HepG2 (cell line): Measurements from ENCODE around the gene SERPINA3. TPM values are rescaled to one million over a fixed set of nuclear protein-coding genes. Genes with fewer than 3 reads are reported as not detected.

Source experiments
- ATAC-seq: fragments of 200-7000 bp; cut with Tn5 transposase; 3 replicates; pipeline ENCODE4 v1.9.1; 2020; ENCODE audit warnings: mild to moderate bottlenecking, moderate library complexity
- BruUV-seq: library from RNA; stranded (reverse); fragments of 400-500 nt; replicated peaks from 2 replicates; lab custom pipeline; 2021; lab: Mats Ljungman, UMichigan
- CTCF ChIA-PET: fragments of 300-600 bp; formaldehyde crosslinking; extraction: SDS; loops from one replicate; lab custom pipeline; 2021; ENCODE audit warnings: low total read pairs, inconsistent platforms, low intra/inter-chr PET ratio; lab: Yijun Ruan, JAX
- POLR2A ChIA-PET: fragments of 350-600 bp; sonication (Branson Sonifier 250); formaldehyde crosslinking; loops from one replicate; lab custom pipeline; 2020; ENCODE audit warnings: antibody characterized with exemption, inconsistent platforms; lab: Yijun Ruan, JAX
- DNase-seq: peaks from one replicate; pipeline ENCODE4 v3.0.0-alpha.2; 2015; ENCODE audit warnings: low spot score
- FAIRE-seq: peaks from 3 replicates; lab custom pipeline; 2011; peaks lifted over from hg19 to GRCh38; lab: Jason Lieb, UNC
- H2AFZ ChIP-seq: one replicate; pipeline ENCODE4 v1.6.1; 2011; ENCODE audit warnings: low read length, inconsistent platforms
- H3K27ac ChIP-seq: fragments of 300-600 bp; 3 replicates; pipeline ENCODE4 v1.8.0; 2011; ENCODE audit warnings: mixed run types, mild to moderate bottlenecking, mixed read lengths, low read length, inconsistent platforms; ENCODE audit not compliant: insufficient read depth; ENCODE audit errors: extremely low read length
- H3K27me3 ChIP-seq, 2 experiments: fragments of 200-600 bp in 1 of 2; 2 replicates in 1 of 2; 3 replicates in 1 of 2; pipeline versions ENCODE4 v1.6.0 to v1.8.0; 2011; ENCODE audit warnings: low read length in 2 of 2, mild to moderate bottlenecking in 2 of 2, moderate library complexity in 2 of 2, inconsistent platforms in 1 of 2; ENCODE audit not compliant: insufficient read depth in 2 of 2, control insufficient read depth in 1 of 2
- H3K36me3 ChIP-seq, 2 experiments: fragments of 200-600 bp in 1 of 2; replicated peaks in 1 of 2; 2 replicates in 1 of 2; 3 replicates in 1 of 2; pipeline versions ENCODE4 v1.5.1 to v1.8.0; 2011; ENCODE audit warnings: low read length in 2 of 2, inconsistent platforms in 1 of 2; ENCODE audit not compliant: insufficient read depth in 2 of 2, control insufficient read depth in 1 of 2
- H3K4me1 ChIP-seq: 2 replicates; pipeline ENCODE4 v1.5.1; 2012; ENCODE audit warnings: low read length, inconsistent platforms; ENCODE audit not compliant: insufficient read depth
- H3K4me2 ChIP-seq: 2 replicates; pipeline ENCODE4 v1.6.0; 2011; ENCODE audit warnings: low read depth, low read length, inconsistent platforms
- H3K4me3 ChIP-seq, 3 experiments: fragments of 200-600 bp in 1 of 3; sonication (generic), shearing (Covaris generic) in 1 of 3; replicated peaks in 1 of 3; 2 replicates each; pipeline ENCODE4 v1.5.1; 2011 to 2016; ENCODE audit warnings: low read length in 3 of 3, inconsistent platforms in 2 of 3, low read depth in 2 of 3, mild to moderate bottlenecking in 2 of 3, control low read depth in 1 of 3, mixed read lengths in 1 of 3; ENCODE audit not compliant: insufficient read depth in 1 of 3
- H3K79me2 ChIP-seq: one replicate; pipeline ENCODE4 v1.6.1; 2011; ENCODE audit warnings: low read length, inconsistent platforms; ENCODE audit not compliant: insufficient read depth
- H3K9ac ChIP-seq: 2 replicates; pipeline ENCODE4 v1.6.0; 2011; ENCODE audit warnings: mild to moderate bottlenecking, low read depth, low read length, inconsistent platforms; ENCODE audit not compliant: insufficient read depth
- H3K9me3 ChIP-seq: 2 replicates; pipeline ENCODE4 v1.5.1; 2012; ENCODE audit warnings: mild to moderate bottlenecking, low read length
- H4K20me1 ChIP-seq: 2 replicates; pipeline ENCODE4 v1.6.0; 2011; ENCODE audit warnings: inconsistent platforms, mild to moderate bottlenecking, low read length, moderate library complexity; ENCODE audit not compliant: insufficient read depth
- PCBP2 ChIP-seq: fragments of 200-400 bp; formaldehyde crosslinking; optimal IDR thresholded peaks from 2 replicates; pipeline ENCODE3; 2018; ENCODE audit warnings: low read length, low read depth; ENCODE audit not compliant: poor library complexity, severe bottlenecking
- POLR2G ChIP-seq: fragments of 200-400 bp; formaldehyde crosslinking; IDR thresholded peaks from 2 replicates; pipeline ENCODE4 v1.6.1; 2018; ENCODE audit warnings: mild to moderate bottlenecking, low read depth, low read length, moderate library complexity
- TEAD3 ChIP-seq: optimal IDR thresholded peaks from 2 replicates; pipeline ENCODE3; 2016; ENCODE audit warnings: borderline replicate concordance
- ZC3H4 ChIP-seq: sonication (generic); formaldehyde crosslinking; IDR thresholded peaks from 2 replicates; pipeline ENCODE4 v1.4.0; 2020; ENCODE audit warnings: missing genetic modification reagents, borderline replicate concordance
- ZFP90 ChIP-seq: sonication (generic); formaldehyde crosslinking; IDR thresholded peaks from 2 replicates; pipeline ENCODE4 v1.8.0; 2022; ENCODE audit warnings: missing genetic modification reagents, mild to moderate bottlenecking, inconsistent platforms, borderline replicate concordance
- ZNF331 ChIP-seq: sonication (generic); formaldehyde crosslinking; IDR thresholded peaks from 2 replicates; pipeline ENCODE4 v1.4.0; 2020; ENCODE audit warnings: missing genetic modification reagents
- ZNF501 ChIP-seq: sonication (generic); formaldehyde crosslinking; IDR thresholded peaks from 2 replicates; pipeline ENCODE4 v1.5.1; 2020; ENCODE audit warnings: mild to moderate bottlenecking, moderate library complexity, missing genetic modification reagents
- ZSCAN25 ChIP-seq: sonication (generic); formaldehyde crosslinking; IDR thresholded peaks from 2 replicates; pipeline ENCODE4 v1.8.0; 2022; ENCODE audit warnings: mild to moderate bottlenecking, missing genetic modification reagents
- WGBS: methylation state at CpG from one replicate; pipeline ENCODE4 v1.1.6; 2017; ENCODE audit warnings: low lambda C conversion rate; 5-methylcytosine and 5-hydroxymethylcytosine counted together
- in situ Hi-C: cut with HindIII; loops from 2 replicates; pipeline ENCODE4 v1.10.0; 2017; ENCODE audit warnings: low pct_unique_long_range_greater_than_20kb; ENCODE audit not compliant: extremely low pct_ligation_motif_present
- intact Hi-C: fragments of 100-400 bp; cut with micrococcal nuclease; formaldehyde crosslinking; loops from one replicate; pipeline ENCODE4 v1.10.0; 2022; ENCODE audit not compliant: unreplicated experiment
- polyA plus RNA-seq, 8 experiments: library from polyadenylated mRNA; depleted of rRNA in 3 of 8; stranded (reverse) in 7 of 8; unstranded in 1 of 8; fragments of >200 nt; fragmentation: Illumina TruSeq in 4 of 8; extraction: Trizol in 4 of 8; gene quantifications; 2 replicates each; pipeline versions ENCODE4 v1.2.1 to v1.2.3, GENCODE V29; 2011 to 2016; ENCODE audit warnings: low read depth in 4 of 8, missing spikeins in 1 of 8, mixed read lengths in 1 of 8; ENCODE audit not compliant: insufficient read depth in 1 of 8
- total RNA-seq, 5 experiments: library from RNA; depleted of rRNA; stranded (reverse); fragments of >200 nt; fragmentation: Illumina TruSeq; extraction: Trizol; gene quantifications; 2 replicates each; pipeline ENCODE4 v1.2.3, GENCODE V29; 2016; ENCODE audit warnings: low read depth in 1 of 5
- TF ChIP-seq, protein P1 (sequence below): sonication (generic); formaldehyde crosslinking; IDR thresholded peaks from 2 replicates; pipeline ENCODE4 v1.4.0; 2020; ENCODE audit warnings: missing genetic modification reagents
- TF ChIP-seq, protein P2 (sequence below): sonication (generic); formaldehyde crosslinking; IDR thresholded peaks from one replicate; pipeline ENCODE4 v1.5.1; 2020; ENCODE audit warnings: mild to moderate bottlenecking, missing genetic modification reagents; ENCODE audit errors: not compliant biosample characterization
- TF ChIP-seq, protein P3 (sequence below): sonication (generic); formaldehyde crosslinking; IDR thresholded peaks from 2 replicates; pipeline ENCODE4; 2020; ENCODE audit warnings: missing genetic modification reagents, mild to moderate bottlenecking, borderline replicate concordance

SERPINA3 gene
- total and polyA plus RNA-seq, 2 of the 13 experiments (the other 11 are each of a cell fraction or from before 2014, with no cell fraction given), result 825 to 2,200 TPM

DNA sequence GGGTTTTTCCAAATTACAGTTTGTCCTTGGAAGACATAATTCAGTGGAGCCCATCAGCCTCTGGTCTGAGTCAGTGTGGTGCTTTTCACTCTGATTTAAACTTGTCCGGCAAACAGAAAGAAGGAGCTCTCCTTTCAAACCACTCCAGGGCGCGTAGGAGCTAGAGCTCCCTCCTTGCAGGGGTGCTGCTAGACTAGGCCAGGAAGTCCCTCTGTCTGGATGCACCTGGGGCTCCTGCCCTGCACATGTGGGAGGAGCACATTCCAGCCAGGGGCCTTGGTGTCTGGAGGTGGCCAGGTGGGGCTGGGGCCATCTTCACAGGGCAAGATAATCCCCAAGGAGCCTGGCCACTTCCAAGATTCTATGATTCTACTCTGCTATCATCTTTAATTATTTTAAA, 3.1 kb downstream of the SERPINA3 start:
- BruUV-seq, result no TSS peak
- FAIRE-seq (no peak), DNase-seq (no peak), ATAC-seq (no peak)
- Histone ChIP-seq H4K20me1 (peaks cover 50% of the 10 kb centered on the region; the same call in 1 of the 2 replicates), H3K4me2 (peak overlapping the region; percentile 97), H3K4me1 (peaks cover 100% of the 10 kb centered on the region), H3K9ac (peak overlapping the region; percentile 81; the same call in 1 of the 2 replicates), H3K4me3 (peak overlapping the region; percentile 62 to 69 (median 68)), H3K27ac (no peak overlapping the region), H3K9me3 (peaks cover 17% of the 10 kb centered on the region), H3K79me2 (peaks cover 59% of the 10 kb centered on the region), H3K27me3 (no peaks in the 10 kb centered on the region; a peak in 1 of 5 replicates), H3K36me3 (peaks cover 28 to 61% of the 10 kb centered on the region in 2 experiments), H2AFZ (no peak overlapping the region)
- intact Hi-C loops, result loop anchor here (5.0 kb wide), 2 partner anchors 33 to 67 kb away; partner anchors contain the start of gene SERPINA5
- in situ Hi-C loops, result no loop called here
- 100% methylated on average over 1 of the region's 3 CpGs for WGBS
- ChIA-PET POLR2A (interaction anchor here (1.0 to 19.0 kb wide), 8 partner anchors 9 to 93 kb away, joined by 3 to 638 read pairs (median 12); partner anchors contain the start of genes SERPINA4 and SERPINA5), CTCF (no interaction called here)
- TF ChIP-seq ZSCAN25 (CRISPR knock-in tag) (0 out of 2 replicates have a peak, but pooled peaks have one; percentile 44), ZC3H4 (CRISPR knock-in tag) (peak; percentile 51; the same call in 1 of the 2 replicates), ZNF331 (CRISPR knock-in tag) (peak; percentile 15; the same call in 1 of the 2 replicates), ZFP90 (CRISPR knock-in tag) (no peak), TEAD3 (peak; percentile 22), PCBP2 (peak; percentile 11), ZNF501 (CRISPR knock-in tag) (no peak), POLR2G (peak; percentile 53)
- TF ChIP-seq, protein P1, sequence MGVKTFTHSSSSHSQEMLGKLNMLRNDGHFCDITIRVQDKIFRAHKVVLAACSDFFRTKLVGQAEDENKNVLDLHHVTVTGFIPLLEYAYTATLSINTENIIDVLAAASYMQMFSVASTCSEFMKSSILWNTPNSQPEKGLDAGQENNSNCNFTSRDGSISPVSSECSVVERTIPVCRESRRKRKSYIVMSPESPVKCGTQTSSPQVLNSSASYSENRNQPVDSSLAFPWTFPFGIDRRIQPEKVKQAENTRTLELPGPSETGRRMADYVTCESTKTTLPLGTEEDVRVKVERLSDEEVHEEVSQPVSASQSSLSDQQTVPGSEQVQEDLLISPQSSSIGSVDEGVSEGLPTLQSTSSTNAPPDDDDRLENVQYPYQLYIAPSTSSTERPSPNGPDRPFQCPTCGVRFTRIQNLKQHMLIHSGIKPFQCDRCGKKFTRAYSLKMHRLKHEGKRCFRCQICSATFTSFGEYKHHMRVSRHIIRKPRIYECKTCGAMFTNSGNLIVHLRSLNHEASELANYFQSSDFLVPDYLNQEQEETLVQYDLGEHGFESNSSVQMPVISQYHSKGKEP, result 0 out of 2 replicates have a peak, but pooled peaks have one; percentile 23
- TF ChIP-seq, protein P2, sequence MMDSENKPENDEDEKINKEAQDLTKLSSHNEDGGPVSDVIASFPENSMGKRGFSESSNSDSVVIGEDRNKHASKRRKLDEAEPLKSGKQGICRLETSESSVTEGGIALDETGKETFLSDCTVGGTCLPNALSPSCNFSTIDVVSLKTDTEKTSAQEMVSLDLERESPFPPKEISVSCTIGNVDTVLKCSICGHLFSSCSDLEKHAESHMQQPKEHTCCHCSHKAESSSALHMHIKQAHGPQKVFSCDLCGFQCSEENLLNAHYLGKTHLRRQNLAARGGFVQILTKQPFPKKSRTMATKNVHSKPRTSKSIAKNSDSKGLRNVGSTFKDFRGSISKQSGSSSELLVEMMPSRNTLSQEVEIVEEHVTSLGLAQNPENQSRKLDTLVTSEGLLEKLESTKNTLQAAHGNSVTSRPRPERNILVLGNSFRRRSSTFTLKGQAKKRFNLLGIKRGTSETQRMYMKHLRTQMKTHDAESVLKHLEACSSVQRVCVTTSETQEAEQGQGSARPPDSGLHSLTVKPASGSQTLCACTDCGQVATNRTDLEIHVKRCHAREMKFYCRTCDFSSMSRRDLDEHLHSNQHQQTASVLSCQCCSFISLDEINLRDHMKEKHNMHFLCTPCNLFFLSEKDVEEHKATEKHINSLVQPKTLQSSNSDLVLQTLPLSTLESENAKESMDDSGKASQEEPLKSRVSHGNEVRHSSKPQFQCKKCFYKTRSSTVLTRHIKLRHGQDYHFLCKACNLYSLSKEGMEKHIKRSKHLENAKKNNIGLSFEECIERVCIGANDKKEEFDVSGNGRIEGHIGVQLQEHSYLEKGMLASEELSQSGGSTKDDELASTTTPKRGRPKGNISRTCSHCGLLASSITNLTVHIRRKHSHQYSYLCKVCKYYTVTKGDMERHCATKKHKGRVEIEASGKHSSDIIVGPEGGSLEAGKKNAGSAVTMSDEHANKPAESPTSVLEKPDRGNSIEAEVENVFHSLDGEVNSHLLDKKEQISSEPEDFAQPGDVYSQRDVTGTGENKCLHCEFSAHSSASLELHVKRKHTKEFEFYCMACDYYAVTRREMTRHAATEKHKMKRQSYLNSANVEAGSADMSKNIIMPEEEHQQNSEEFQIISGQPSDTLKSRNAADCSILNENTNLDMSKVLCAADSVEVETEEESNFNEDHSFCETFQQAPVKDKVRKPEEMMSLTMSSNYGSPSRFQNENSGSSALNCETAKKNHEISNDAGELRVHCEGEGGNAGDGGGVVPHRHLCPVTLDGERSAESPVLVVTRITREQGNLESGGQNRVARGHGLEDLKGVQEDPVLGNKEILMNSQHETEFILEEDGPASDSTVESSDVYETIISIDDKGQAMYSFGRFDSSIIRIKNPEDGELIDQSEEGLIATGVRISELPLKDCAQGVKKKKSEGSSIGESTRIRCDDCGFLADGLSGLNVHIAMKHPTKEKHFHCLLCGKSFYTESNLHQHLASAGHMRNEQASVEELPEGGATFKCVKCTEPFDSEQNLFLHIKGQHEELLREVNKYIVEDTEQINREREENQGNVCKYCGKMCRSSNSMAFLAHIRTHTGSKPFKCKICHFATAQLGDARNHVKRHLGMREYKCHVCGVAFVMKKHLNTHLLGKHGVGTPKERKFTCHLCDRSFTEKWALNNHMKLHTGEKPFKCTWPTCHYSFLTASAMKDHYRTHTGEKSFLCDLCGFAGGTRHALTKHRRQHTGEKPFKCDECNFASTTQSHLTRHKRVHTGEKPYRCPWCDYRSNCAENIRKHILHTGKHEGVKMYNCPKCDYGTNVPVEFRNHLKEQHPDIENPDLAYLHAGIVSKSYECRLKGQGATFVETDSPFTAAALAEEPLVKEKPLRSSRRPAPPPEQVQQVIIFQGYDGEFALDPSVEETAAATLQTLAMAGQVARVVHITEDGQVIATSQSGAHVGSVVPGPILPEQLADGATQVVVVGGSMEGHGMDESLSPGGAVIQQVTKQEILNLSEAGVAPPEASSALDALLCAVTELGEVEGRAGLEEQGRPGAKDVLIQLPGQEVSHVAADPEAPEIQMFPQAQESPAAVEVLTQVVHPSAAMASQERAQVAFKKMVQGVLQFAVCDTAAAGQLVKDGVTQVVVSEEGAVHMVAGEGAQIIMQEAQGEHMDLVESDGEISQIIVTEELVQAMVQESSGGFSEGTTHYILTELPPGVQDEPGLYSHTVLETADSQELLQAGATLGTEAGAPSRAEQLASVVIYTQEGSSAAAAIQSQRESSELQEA (CRISPR knock-in tag), result no peak
- TF ChIP-seq, protein P3, sequence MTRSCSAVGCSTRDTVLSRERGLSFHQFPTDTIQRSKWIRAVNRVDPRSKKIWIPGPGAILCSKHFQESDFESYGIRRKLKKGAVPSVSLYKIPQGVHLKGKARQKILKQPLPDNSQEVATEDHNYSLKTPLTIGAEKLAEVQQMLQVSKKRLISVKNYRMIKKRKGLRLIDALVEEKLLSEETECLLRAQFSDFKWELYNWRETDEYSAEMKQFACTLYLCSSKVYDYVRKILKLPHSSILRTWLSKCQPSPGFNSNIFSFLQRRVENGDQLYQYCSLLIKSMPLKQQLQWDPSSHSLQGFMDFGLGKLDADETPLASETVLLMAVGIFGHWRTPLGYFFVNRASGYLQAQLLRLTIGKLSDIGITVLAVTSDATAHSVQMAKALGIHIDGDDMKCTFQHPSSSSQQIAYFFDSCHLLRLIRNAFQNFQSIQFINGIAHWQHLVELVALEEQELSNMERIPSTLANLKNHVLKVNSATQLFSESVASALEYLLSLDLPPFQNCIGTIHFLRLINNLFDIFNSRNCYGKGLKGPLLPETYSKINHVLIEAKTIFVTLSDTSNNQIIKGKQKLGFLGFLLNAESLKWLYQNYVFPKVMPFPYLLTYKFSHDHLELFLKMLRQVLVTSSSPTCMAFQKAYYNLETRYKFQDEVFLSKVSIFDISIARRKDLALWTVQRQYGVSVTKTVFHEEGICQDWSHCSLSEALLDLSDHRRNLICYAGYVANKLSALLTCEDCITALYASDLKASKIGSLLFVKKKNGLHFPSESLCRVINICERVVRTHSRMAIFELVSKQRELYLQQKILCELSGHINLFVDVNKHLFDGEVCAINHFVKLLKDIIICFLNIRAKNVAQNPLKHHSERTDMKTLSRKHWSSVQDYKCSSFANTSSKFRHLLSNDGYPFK, result no peak
